C4-2B (cell line): ENCODE data around the gene C1S.

Experiments used
- ZFX ChIP-seq: fragments of 450-650 bp; IDR thresholded peaks from 2 replicates; pipeline ENCODE4 v1.6.1; 2017
- TF ChIP-seq, protein P1 (sequence below): fragments of 450-650 bp; conservative IDR thresholded peaks from 2 replicates; pipeline ENCODE4 v1.5.1; 2017; ENCODE audit warnings: mild to moderate bottlenecking

DNA sequence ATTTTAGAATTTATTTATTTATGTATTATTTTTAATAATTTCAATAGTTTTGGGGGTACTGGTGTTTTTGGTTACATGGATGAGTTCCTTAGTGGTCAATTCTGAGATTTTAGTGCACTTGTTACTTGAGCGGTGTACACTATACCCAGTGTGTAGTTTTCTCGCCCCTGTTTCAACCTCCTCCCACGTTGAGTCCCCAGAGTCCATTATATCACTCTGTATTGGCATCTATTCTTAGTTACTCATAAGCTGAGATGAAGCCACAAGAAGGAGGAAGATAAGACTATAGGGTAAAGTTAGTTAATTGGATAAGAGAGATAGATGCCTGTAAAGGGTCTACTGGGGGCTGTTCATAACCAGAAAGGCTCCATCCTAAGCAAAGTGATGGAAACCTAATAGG lies 4.0 kb downstream of the C1S start:
- TF ChIP-seq, protein P1, sequence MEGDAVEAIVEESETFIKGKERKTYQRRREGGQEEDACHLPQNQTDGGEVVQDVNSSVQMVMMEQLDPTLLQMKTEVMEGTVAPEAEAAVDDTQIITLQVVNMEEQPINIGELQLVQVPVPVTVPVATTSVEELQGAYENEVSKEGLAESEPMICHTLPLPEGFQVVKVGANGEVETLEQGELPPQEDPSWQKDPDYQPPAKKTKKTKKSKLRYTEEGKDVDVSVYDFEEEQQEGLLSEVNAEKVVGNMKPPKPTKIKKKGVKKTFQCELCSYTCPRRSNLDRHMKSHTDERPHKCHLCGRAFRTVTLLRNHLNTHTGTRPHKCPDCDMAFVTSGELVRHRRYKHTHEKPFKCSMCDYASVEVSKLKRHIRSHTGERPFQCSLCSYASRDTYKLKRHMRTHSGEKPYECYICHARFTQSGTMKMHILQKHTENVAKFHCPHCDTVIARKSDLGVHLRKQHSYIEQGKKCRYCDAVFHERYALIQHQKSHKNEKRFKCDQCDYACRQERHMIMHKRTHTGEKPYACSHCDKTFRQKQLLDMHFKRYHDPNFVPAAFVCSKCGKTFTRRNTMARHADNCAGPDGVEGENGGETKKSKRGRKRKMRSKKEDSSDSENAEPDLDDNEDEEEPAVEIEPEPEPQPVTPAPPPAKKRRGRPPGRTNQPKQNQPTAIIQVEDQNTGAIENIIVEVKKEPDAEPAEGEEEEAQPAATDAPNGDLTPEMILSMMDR, result no peak
- no peak for TF ChIP-seq ZFX
